Astrocyte of the cerebellum (primary cell): ENCODE data around the gene KIAA1328.

Source experiments
- DNase-seq: peaks from one replicate; pipeline ENCODE4 v3.0.0-alpha.2; 2011; ENCODE audit warnings: low read depth
- H3K4me3 ChIP-seq: 2 replicates; pipeline ENCODE4 v1.5.1; 2011; ENCODE audit warnings: mild to moderate bottlenecking, low read depth, low read length, moderate library complexity
- in situ Hi-C: cut with HindIII; loops from 2 replicates; pipeline ENCODE4 v1.10.0; 2017; ENCODE audit warnings: low sequenced_read_pairs
- TF ChIP-seq, protein P1 (sequence below): IDR thresholded peaks from 2 replicates; pipeline ENCODE4 v1.5.1; 2012; ENCODE audit warnings: low read length, low read depth, moderate library complexity, mild to moderate bottlenecking; ENCODE audit errors: missing control alignments

The KIAA1328 gene

DNA sequence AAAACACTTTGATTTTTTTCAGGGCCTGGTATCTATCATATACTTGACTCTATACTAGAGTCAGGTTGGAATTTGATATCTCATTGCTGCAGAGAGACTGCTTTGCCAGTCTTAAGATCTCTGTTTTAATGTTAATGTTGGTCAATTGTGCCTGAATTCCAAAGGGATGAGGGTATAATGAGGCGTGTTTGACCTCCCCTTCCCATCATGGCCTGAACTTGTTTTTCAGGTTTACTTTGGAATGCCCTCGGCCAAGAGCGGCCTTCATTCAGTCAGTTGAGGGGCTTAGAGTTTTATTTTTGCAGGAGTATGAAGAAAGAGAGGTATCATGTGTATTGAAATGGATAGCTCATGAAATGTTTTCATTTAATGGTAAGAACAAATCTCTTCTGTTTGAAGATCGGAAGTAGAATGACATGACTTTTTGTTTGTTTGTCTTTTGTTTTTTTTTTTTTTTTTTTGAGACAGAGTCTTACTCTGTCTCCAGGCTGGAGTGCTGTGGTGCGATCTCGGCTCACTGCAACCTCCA, 119.0 kb downstream of the KIAA1328 start:
- no peak for DNase-seq
- in situ Hi-C loops, result no loop called here
- TF ChIP-seq, protein P1, sequence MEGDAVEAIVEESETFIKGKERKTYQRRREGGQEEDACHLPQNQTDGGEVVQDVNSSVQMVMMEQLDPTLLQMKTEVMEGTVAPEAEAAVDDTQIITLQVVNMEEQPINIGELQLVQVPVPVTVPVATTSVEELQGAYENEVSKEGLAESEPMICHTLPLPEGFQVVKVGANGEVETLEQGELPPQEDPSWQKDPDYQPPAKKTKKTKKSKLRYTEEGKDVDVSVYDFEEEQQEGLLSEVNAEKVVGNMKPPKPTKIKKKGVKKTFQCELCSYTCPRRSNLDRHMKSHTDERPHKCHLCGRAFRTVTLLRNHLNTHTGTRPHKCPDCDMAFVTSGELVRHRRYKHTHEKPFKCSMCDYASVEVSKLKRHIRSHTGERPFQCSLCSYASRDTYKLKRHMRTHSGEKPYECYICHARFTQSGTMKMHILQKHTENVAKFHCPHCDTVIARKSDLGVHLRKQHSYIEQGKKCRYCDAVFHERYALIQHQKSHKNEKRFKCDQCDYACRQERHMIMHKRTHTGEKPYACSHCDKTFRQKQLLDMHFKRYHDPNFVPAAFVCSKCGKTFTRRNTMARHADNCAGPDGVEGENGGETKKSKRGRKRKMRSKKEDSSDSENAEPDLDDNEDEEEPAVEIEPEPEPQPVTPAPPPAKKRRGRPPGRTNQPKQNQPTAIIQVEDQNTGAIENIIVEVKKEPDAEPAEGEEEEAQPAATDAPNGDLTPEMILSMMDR, result no peak
- H3K4me3 ChIP-seq, result no peak overlapping the region

DNA sequence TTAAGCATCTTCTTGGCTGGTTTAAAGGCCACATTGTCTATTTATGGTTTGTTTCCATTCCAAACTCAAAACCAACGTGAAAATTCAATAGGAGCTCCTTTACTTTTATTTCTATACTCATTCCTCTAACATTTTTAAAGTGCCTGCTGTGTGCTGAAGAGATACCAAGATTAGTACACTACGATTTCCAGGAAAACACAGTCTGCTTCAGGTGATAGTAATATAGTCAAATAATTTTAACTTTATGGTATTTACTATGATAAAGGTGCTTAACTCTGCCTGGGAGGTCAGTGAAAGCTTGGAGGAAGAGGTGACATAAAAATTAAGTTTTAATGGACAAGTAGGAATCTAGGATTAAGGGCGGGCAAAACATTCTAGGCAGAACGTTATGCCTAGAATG, 121.4 kb downstream of the KIAA1328 start:
- no peak for DNase-seq
- no peak overlapping the region for H3K4me3 ChIP-seq
- in situ Hi-C loops, result no loop called here
- TF ChIP-seq, protein P1, result no peak

- in situ Hi-C loops, result no loop called here
- no peak for DNase-seq
- H3K4me3 ChIP-seq, result no peak overlapping the region
- TF ChIP-seq, protein P1, result no peak
Measured at GRCh38 chr18:36950960-36951359, 122.0 kb downstream of the KIAA1328 start.

DNA sequence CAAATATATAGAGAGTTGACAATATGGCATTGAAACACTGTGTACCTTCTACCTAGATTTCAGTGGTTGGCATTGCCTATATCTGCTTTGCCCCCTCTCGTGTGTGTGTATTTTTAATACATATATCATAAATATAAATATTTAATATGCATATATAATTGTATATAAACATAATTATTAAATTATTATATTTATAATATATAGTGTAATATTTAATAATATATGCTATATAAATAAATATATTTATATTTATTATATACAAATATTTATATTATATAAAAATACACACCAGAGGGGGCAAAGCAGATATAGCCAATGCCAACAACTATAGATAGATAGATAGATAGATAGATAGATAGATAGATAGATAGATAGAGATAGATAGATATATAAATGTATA, 124.1 kb downstream of the KIAA1328 start:
- TF ChIP-seq, protein P1, result no peak
- H3K4me3 ChIP-seq, result no peak overlapping the region
- DNase-seq, result no peak
- in situ Hi-C loops, result no loop called here

- H3K4me3 ChIP-seq, result no peak overlapping the region
- in situ Hi-C loops, result no loop called here
- TF ChIP-seq, protein P1, result no peak
- DNase-seq, result no peak
Measured at GRCh38 chr18:36960038-36960437, 131.1 kb downstream of the KIAA1328 start.

DNA sequence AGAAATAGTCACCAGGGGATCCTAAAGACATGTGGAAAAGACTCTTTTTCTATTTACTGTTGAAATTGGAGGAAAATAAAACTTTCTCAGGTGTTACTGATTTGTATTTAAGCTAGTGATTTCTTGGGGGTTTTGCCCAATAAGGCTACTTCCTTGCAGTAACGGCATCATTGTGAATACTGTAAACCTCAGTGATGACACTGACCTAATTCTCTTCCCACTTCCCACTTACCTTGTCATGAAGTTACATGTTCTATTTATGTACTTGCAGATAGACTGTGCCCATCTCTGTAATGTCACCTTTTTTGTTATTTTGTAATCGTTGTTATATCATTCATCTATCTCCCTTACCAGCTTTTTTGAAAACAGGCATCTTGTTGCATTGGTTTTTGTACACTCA, 134.5 kb downstream of the KIAA1328 start:
- H3K4me3 ChIP-seq, result no peak overlapping the region
- TF ChIP-seq, protein P1, result no peak
- in situ Hi-C loops, result no loop called here
- no peak for DNase-seq

- in situ Hi-C loops, result no loop called here
- no peak for DNase-seq
- TF ChIP-seq, protein P1, result no peak
- H3K4me3 ChIP-seq, result no peak overlapping the region
Measured at GRCh38 chr18:36974686-36975085, 145.8 kb downstream of the KIAA1328 start.
